NT2/D1 (cell line): Measurements from ENCODE around the gene TMPRSS2.

ENCODE experiments used
- YY1 ChIP-seq: IDR thresholded peaks from 2 replicates; pipeline ENCODE4 v1.6.1; 2011; ENCODE audit not compliant: insufficient read length, insufficient read depth
- ZNF274 ChIP-seq: IDR thresholded peaks from 2 replicates; pipeline ENCODE4 v1.6.1; 2011; ENCODE audit warnings: mild to moderate bottlenecking, low read depth, low read length

DNA sequence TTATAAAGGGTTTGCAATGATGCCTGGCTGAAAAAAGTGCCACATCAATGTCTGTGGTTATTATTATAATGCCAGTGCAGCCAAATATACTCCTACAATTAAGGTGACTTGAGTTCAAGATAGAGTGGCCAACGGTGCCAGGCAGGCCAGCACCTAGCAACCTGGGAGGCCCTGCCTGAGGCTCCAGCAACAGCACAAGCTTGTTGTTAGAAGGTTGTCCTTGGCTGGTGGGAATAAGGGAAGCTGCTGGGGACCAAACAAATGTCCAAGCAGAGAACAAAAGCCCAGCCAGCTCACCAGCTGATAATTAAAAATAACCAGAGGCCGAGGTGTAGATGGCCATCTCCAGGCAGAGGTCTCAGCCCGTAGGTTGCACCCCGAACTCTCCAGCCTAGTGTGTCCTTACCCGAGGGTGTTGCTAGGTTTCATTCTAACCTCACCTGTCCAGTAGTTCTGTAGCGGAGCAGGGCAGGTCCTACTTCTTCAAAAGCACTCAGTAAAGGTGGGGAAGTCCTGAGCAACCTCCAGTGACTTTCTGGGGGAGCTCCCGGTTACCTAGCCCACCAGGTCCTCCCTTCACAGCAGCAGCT, 1.9 kb downstream of the TMPRSS2 start:
- no peak for TF ChIP-seq YY1
- no peak for TF ChIP-seq ZNF274
